GM19452 (cell line): ENCODE results near the gene LRRC59.
"Not testable (repeated sequence)": the region's sequence is repeated elsewhere in the genome, so short reads cannot be mapped to it uniquely, and the experiment has no call there.

Experiments
- ATAC-seq: cut with Tn5 transposase; IDR thresholded peaks from one replicate; pipeline ENCODE4 v1.9.1; 2021; ENCODE audit not compliant: unreplicated experiment

The LRRC59 gene

DNA sequence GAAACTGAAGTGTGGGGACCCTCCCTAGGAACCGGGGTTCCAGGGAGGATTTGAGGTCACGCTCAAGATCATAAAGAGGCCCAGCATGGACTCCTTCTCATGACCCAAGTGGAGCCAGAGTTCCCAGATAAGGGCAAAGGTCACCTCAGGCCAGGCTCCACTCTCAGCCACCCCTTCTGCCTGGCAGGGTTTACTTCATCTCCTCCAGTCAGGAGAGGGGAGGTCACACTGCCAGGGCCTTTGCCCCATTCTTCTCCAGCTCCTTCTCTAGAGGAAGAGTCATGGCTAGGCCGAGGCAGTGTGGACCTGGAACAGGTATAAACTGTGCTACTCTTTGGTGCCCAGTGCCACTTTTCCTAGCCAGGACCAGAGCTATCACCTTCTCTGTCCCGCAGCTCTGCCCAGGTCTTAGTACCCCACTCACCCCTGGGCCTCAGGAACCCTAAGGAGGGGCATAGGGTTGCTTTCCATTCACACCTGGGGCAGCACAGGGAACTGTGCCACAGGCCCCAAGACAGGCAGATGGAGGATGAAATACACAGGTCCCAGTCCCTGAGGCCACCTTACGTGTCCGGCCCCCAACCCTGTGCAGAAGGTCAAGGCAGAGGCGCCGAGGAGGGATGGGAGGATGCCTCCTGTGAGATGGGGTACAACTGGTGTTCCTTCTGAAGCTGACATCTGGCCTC lies 27.8 kb upstream of the LRRC59 start:
- ATAC-seq, result no peak

DNA sequence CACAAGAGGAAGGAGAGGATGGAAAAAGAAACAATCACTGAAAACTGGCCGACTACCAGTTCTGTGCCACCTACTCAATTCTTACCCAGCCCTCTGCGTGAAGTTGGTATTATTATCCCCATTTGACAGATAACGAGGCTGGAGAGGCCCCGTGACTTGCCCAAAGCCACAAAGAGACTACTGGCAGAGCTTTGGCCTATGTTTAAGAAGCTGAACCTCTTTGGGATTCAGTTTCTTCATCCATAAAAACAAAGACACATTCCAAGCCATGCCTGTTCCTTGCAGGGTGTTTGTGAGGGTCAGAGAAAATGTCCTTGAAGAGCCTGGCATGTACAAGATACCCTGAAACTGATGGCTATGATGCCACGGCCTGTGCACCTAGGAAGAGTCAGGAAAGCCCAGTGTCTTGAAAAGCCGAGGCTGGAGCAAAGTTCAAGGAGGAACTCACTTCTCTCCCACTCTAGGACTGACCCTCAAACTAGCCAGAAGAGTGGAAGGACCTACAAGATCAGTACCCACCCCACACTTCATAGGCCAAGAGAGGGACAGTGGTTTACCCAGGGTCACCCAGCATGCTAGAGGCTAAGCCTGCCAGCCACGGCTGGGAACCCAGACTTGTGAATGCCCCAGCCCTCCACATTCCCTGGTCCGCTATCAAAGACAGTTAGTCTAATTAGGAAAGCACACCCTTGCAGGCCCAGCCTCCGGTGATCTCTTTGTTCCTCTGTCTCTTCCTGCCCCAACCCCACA lies 27.1 kb upstream of the LRRC59 start:
- no peak for ATAC-seq

DNA sequence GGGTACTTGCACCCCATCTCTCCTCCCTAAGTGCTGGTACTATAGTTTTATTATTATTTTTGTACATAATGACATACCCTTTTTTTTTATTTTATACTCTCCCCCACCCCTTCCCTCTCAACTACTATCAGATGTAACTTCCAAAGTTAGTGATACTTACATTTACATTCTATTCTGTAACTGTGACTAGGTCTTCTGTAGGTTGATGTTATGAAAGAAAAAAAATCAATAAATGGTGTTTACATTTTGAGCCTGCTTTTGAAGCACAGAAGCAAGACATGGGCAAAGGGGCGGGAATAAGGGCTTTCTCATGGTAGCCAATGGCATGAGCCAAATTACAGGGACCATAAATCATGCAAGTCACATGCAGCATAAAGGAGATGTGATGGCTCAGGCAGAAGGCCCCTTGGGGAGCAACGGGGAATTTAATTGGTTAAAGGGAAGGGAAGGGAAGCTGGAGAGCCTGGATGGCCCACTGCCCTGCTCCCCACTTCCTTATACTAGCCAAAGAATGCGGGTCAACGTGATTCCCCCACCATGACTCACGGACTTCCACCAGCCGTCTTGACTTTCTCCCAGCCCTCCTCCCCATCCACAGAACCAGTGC lies 26.3 kb upstream of the LRRC59 start:
- no peak for ATAC-seq

DNA sequence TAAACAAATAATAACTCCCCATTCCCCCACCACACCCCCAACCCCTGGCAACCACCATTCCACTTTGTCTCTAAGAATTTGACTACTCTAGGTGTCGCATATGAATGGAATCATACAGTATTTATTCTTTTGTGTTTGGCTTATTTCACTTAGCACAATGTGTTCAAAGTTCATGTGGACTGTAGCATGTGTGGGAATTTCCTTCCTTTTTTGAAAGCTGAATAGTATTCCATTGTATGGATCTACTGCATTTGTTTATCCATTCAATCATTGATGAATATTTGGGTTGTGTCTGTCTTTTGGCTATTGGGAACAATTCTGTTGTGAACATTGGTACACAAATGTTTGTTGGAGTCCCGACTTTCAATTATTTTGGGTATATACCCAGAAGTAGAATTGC lies 25.4 kb upstream of the LRRC59 start:
- ATAC-seq, result no peak

DNA sequence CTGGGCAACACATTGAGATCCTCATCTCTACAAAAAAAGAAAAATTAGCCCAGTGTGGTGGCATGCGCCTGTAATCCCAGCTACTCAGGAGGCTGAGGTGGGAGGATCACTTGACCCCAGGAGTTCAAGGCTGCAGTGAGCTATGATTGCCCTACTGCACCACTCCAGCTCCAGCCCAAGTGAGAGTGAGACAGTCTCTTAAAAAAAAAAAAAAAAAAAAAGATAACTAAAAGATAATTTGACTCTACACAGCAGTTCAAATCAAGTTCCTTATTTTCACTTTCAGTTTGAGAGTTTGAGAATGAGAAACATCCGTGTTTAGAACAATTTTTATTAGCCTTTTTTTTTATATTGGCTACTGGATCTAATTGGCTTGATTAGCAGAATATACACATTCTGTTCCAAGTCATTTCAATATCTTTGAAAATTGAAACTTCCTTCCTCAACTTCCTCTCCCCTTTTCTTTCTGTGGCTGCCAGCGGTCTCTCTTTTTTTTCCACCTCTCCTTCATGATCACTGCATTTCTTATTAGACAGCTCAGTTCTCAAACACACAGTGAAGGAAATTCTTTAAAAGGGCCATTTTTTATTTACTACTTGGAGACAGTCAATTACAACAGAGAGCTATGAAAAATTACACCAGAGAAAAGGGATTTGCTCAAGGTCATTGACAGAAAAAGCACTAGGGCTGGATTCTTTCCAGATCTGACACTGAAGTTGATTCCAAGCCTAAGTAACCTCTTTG lies 24.2 kb upstream of the LRRC59 start:
- ATAC-seq, result no peak

DNA sequence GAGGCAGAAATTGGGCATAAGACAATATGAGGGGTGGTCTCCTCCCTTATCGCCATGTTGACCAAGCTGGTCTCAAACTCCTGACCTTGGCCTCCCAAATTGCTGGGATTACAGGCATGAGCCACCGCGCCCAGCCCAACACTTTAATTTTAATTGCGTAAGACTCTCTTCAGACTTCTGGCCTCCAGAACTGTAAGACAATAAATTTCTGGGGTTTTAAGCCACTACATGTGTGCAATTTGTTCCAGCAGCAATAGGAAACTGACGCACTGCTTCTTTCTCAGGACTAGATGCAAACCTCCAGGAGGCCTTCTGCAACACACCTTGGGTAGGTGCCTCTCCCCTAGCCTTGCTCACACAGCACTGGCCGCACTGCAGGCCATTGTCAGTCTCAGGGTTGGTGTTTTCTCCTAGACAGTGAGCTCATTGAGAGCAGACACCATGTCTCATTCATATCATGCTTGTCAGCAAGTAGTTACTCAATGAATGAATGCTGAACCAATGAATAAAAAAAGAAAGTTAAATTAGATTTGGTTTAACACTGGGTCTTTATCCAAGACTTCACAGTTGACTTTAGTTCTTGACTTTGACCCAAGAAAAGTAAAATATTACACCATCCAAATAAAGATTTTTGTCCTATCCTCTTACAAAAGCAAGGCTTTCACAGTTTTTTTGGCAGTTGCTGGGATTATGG lies 23.2 kb upstream of the LRRC59 start:
- ATAC-seq, result no peak

DNA sequence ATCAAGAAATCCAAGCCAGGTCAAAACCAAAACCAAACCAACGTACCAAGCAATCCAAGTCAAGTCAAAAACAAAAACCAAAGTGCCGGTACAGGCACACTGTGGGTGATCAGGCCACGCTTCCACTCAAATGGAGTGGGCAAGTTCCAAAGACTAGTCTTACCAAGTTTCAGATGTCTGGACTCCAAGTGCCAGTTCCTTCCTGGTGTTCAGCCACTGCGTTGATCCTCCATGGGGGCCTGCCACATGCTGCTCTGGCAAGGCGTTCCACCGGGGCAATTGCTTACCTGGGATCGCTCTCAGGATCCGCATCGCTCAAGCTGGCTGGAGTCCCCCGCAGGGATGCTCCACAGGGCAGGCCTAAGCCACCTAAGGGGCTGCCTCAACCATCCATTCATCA lies 22.3 kb upstream of the LRRC59 start:
- ATAC-seq, result not testable (repeated sequence)

DNA sequence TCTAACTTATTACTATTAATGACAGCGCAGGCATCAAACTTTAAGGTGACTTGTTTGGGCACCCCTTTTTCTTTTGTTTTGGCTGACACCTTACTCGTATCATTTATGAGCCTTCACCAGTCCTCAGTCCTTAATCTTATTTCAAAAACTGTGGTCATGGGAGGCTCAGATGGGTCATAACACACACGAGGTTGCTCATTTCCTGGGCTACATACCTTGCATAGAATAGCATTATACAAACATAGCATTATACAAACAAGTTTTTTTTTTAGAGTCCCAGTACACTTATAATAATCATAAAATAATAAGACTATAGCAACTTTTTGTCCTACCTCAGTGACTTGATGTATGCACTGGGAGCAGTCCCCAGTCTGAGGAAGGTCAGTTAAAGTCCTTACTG lies 17.5 kb upstream of the LRRC59 start:
- ATAC-seq, result no peak

DNA sequence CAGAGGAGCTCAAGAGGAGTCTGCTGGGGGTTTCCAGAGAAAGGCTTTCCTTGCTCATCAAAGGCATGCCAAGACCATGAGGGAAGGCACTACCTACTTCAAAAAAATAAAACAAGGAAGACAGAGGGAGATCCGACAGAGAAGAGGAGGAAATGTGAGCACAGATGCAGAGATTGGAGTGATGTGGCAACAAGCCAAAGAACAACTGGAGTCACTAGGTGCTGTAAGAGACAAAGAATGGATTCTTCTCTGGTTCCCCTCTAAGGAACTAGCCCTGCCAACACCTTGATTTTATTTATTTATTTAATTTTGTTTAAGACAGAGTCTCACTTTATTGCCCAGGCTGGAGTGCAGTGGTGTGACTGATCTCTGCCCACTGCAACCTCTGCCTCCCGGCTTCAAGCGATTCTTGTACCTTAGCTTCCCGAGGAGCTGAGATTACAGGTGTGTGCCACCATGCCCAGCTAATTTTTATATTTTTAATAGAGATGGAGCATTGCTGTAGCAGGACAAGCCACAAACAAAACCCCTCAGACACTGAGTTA lies 14.9 kb upstream of the LRRC59 start:
- no peak for ATAC-seq

DNA sequence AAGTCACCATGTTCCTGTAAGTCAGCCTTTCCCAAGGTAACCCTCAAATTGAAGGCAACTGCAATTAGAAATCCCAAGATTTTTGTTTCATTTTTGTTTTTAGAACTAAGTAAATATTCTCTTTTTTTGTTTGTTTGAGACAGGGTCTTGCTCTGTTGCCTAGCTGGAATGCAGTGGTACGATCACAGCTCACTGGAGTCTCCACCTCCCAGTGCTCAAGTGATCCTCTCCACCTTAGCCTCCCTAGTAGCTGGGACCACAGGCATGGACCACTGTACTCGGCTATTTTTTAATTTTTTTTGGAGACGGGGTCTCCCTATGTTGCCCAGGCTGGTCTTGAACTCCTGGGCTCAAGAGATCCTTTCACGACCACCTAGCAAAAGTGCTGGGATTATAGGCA lies 10.6 kb upstream of the LRRC59 start:
- ATAC-seq, result no peak

DNA sequence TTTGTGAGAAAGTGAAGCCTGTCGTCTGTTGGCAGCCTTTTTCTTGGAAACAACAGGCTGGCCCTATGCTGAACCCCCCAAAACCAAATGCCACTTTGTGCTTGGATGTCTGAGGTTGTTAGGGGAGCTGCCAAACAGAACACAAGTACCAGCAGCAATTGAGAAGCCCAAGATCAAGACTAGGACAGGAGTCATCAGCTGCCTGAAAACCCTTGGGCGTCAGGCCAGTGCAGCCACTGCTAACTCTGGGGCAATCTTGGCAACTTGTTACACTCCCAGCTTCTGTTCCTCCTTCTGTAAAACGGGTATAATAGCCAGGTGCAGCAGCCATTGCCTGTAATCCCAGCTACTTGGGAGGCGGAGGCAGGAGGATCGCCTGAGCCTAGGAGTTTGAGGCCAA lies 9.3 kb upstream of the LRRC59 start:
- no peak for ATAC-seq

DNA sequence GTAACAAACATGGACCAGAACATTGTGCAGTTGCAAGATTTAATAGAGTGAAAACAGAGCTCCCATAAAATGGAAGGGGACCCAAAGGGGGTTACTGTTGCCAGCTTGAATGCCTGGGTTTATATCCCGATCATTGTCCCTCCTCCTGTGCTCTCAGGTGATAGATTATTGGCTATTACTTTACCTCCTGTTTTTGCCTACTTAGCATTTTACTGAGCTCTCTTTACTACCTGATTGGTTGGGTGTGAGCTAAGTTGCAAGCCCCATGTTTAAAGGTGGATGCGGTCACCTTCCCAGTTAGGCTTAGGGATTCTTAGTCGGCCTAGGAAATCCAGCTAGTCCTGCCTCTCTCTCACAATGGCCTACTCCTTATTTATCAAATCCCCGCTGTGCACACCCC lies 8.0 kb upstream of the LRRC59 start:
- not testable (repeated sequence) for ATAC-seq

DNA sequence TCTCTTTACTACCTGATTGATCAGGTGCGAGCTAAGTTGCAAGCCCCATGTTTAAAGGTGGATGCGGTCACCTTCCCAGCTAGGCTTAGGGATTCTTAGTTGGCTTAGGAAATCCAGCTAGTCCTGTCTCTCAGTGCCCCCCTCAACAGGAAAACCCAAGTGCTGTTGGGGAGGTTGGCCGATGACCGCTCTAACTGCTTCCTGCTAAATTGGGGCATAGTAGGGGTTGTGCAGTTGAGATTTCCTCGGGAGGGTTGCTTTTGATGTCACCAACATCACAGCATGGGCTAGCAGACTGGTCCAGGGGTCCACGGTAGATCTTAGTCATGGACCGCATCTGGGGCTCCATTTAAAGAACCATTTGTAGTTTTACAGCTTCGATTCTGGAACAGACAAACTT lies 2.3 kb upstream of the LRRC59 start:
- ATAC-seq, result not testable (repeated sequence)

DNA sequence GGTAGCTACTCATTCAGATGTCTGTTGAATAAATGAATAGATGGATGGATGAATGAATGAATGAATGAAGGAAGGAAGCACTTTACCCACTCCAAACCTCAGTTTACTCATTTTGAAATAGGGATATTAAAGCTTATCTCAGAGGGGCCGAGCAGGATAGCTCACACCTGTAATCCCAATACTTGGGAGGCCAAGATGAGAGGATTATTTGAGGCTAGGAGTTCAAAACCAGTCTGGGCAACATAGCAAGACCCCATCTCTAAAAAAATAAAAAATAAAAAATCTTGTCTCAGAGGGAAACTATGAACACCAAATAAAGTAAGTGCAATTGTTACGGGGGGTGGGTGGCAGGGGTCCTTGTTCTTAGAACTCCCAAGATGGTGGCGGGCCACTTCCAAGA lies 1.3 kb upstream of the LRRC59 start:
- ATAC-seq, result not testable (repeated sequence)

DNA sequence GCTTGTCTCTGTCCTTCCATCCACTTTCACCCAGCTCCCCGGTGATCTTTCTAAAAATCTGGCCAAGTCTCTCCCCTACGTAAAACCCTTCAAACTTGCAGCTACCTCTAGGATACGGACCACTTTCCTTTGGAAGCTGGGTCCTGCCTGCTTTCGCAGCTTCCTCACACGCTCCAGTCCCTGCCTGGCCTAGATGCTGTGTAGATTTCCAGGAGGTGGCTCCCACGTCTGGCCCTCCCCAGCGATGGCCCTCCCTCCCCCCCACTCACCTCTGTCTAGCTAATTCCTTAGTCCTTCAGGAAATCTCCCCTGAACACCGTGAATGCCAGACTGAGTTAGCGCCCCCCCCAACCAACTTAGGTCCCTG lies 579 bp upstream of the LRRC59 start:
- ATAC-seq, result no peak

DNA sequence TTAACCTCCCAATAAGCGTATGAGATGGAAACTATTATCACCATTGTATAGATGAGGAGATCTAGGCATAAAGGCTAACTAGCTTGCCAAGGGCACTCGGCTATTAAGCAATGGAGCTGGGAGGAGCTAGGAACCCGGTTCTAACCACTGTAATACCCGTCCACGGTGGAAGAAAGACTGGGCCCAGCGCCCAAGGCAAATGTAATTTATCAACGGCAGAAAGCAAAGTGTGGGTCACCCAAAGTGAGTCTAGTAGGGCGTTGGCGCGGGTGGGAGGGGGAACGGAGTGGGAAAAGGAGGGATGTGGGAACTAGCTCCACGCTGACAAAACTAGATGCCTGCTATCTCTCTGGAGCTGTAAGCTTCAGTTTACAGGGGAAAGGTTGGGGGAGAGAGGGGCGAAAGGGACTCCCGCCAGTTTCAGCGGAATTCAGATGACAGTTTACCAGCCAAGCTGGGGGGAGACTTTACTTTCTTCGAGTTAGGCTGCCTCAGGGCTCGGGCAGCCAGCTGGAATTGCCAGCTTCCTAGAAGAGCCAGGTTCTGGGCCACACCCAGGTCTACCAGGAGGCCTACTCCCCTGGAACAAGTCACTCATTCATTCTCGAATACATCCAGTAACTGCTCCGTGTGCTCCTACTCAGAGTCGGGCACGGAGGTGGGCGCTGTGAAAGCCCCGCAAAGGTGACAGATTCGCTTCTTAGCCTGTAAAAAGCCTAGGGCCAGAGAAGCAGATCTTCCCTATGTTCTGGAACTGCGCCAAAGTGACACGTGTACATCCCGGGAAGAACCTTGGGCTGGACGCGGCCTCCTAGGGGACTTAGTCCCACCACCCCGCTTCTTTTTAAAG lies 837 bp downstream of the LRRC59 start:
- no peak for ATAC-seq

DNA sequence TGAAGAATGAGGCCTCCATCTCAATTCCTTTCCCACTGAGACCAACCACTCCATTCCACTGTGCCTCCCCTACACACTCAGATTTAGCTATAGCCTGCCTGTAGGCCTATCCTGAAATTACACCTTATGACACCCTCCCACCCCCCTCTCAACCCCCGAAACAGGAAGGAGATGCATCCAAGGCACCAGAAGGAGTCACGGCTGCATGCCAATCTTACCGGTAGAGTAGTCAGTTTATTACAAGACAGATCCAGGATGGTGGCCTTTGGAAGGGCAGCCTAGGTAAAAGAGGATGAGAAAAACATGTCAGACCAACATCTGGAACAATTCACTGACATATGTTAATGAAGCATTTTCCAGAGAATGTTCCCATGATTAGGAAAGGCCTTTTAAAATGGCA lies 2.6 kb downstream of the LRRC59 start:
- no peak for ATAC-seq

DNA sequence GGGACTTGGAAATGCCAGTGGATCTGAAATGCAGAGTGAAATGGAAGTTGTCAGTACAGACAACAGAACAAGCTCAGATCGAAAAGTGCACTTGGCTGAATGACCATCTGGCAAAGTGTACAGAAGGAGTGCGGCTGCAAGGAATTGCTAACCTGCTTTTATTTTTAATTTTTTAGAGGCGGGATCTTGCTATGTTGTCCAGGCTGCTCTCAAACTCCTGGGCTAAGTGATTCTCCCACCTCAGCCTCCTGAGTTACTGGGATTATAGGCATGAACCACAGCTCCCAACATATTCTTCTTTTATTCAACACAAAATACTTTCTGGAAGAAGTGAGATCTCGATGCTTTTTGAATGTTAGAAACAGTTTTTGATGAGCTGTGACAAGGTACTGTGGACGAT lies 3.6 kb downstream of the LRRC59 start:
- no peak for ATAC-seq

DNA sequence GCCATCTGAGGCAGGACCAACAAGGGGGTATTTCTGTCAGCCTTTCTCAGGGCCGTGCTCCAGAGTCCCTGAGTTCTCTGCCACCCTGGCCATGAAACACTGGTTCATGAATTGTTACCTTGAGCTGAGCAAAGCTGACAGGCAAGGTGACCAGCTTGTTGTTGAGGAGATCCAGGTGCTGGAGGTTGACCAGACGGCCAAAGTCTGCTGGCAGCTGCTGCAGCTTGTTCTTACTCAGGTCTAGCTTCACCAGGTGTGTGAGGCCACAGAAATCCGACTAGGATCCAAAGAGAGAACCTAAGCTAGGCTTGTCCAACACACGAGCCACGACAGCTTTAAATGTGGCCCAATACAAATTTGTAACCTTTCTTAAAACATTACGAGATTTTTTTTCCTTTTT lies 4.7 kb downstream of the LRRC59 start:
- no peak for ATAC-seq

DNA sequence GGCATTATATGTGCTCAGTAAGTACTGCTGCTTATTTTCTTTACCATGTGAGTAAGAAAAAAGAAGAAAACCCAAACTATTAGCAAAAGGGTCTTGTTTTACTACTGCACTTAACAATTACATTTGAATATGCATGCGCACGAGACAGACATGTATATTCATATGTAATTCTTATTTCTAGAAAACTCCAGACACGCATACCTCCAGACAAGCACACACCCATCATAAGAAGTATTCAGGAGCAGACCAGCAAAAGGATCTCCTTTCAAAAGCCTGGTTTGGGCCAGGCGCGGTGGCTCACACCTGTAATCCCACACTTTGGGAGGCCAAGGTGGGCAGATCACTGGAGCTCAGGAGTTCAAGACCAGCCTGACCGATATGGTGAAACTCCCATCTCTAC lies 7.8 kb downstream of the LRRC59 start:
- no peak for ATAC-seq
